DMS153 treated with DMSO at 0.1 percent for 48 hours (cell line): ENCODE results near the gene NUDT19.
"Not testable (repeated sequence)": the region's sequence is repeated elsewhere in the genome, so short reads cannot be mapped to it uniquely, and the experiment has no call there.

Source experiments
- DNase-seq: peaks from one replicate; lab custom pipeline; 2025; ENCODE audit not compliant: unreplicated experiment; lab: John Stamatoyannopoulos, UW

NUDT19 gene

DNA sequence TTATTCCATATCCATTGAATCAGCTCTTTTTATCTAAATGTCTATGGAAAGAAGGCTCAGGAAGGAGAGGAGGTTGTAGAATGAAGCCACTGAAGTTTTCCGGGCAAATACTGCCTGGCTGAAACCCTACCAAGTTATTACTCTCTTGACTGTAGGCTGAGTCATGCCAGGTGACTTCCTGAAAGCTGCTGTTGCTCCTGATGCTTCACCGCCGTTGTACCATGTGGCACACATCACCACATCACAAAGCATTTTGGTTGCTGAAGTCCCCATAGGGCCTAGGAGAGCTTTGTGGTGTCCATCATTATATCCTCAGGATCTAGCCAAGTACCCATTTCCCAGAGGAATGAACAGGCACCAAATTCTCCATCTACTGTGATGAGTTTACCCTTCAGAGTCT, 16.8 kb downstream of the NUDT19 start:
- DNase-seq, result no peak

DNA sequence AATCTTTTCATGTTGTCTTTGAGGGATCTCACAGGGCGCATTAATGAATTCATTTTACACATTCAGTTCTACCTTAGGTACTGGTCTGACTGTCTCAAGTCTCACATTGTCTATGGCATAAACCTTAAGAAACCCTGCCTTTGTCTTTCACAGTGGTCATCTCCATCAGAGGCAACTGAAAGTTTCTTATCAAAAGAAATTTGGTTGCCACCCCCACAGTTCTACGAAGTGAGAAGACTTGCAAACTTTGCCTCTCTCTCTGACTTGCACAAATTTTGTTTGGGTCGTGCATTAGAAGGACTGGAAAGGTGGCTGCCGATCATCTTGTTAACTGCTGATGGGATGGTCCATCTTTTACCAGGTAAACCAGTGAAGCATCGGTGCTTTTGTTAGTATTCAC, 17.4 kb downstream of the NUDT19 start:
- DNase-seq, result no peak

DNA sequence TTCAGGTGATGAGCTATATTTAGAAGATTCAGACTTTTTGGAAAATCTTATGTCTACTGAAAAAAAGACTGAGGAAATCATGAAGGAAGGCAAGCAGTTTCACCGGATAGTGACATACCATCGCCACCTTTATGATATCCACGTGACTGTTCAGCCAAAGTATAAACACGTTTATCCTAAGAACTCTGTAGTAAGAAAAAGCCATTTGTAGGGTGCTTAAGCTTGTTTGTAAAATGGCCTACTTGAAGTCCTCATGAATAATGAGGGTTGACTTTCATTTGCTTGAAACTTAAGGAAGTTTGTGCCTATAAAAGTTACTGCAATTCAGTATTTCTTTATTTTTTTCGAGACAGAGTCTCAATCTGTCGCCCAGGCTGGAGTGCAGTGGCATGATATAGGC, 20.1 kb downstream of the NUDT19 start:
- no peak for DNase-seq

DNA sequence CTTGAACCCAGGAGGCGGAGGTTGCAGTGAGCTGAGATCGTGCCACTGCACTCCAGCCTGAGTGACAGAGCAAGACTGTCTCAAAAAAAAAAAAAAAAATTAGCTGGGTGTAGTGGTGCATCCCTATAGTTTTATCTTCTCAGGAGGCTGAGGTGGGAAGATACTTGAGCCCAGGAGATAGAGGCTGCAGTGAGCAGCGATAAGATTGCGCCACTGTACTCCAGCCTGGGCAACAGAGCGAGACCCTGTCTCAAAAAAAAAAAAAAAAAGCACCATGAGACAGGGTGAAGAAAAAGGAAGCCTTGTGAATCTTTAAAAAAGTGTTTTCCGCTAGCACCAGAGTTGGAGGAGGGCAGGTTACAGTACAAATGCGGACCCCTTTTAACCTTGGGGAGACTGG, 24.6 kb downstream of the NUDT19 start:
- DNase-seq, result not testable (repeated sequence)

DNA sequence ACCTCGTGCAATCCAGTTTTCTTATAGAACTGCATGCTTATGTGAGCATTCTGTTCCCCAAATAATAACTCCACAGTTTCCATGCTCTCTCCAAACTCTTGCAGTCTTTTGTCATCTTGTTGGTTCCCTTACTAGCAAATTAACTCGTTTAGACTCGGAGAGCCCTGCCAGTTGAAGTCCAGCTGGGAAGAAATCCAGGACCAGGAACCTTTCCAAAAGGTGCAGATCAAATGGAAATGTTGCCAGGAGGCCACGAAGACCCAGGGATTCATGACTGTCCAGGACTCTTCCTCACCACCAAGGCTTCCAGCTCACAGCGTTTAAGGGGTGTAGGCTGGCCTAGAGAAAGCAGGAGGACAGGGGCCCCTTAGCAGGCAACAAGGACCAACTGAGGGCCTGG, 25.9 kb downstream of the NUDT19 start:
- DNase-seq, result no peak

DNA sequence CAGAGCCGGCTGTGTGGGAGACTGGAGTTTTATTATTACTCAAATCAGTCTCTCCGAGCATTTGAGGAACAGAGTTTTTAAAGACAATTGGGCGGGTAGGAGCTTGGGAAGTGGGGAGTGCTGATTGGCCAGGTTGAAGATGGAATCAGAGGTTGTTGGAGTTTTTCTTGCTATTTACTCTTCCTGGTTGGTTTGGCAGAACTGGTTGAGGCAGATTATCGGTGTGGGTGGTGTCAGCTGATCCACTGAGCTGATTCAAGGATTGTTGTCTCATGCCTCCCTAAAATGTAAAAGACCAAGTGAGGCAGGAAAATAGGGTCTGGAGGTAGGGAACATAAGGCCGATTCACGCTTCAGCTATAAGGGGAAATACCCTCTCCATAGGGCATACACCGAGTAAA, 26.7 kb downstream of the NUDT19 start:
- DNase-seq, result no peak

DNA sequence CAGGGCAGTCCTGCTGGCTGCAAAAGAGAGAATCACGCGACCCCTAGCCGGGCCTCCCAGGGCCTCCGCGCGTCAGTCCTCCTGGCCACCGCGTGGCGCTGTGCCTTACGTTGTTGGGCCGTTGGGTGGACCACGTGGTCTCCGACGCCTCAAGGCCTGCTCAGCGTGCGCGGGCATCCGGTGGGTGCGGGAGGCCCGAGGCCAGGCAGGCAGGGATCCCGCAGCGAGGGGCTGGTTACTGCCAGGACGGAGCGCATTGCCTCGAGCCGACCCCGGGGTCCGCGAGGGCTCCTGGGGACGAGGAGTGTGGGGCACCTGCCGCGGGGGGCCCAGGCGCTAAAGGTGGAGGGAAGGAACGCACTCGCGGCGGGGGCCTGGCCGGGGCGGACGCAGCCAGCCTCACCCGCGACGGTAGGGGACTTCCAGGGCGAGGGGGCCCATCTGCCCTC, 28.0 kb downstream of the NUDT19 start, which contains the start of gene TDRD12:
Gene TDRD12 (plus strand): TSS at position 157 of the 449 bp plus-strand sequence. CDS start 306 bp downstream, outside the sequence.
- DNase-seq, result no peak

DNA sequence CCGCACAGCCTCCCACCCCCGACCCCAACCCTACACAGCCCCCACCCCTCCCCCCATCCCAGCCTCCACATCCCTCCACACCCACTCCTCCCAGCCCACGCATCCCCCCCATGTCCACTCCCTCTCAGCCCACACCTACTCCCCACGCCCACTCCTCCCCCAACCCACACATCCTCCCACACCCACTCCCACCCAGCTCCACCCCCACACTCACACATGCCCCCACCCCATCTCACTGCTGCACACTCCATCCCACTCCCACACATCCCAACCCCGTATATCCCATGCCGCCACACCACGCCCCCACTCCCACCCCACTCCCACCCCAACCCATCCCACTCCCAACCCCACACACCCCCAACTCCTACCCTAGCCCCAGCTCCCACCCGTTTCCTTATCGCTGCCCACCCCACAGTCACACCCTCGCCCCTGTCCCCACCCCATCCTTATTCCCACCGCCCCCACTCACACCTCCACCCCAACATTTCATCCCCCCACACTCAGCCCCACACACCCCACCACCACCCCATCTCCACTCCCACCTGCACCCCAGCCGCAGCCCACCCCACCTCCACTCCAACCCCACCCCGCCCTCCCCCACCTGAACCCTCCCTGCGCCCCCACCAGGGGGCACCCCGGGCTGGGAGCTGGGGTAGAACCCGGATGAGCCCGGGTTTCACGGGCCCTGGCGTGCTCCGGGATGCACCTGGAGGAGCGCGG, 28.8 kb downstream of the NUDT19 start:
- no peak for DNase-seq

DNA sequence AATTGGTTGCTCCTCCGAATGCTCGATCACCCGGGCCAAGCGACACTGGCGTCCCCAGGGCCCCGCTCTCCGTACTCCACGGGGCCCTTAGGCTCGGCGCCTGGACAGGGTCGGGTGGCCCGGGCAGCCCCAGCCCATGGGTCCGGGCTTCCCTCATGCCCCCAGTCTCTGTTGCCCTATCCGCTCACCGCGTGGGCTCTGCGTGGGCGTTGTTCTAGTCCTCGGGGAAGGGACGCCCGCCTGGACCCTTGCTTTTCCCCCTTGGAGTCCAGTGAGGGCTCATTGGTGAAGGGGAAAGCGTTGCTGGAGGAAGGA, 29.3 kb downstream of the NUDT19 start:
- DNase-seq, result no peak

DNA sequence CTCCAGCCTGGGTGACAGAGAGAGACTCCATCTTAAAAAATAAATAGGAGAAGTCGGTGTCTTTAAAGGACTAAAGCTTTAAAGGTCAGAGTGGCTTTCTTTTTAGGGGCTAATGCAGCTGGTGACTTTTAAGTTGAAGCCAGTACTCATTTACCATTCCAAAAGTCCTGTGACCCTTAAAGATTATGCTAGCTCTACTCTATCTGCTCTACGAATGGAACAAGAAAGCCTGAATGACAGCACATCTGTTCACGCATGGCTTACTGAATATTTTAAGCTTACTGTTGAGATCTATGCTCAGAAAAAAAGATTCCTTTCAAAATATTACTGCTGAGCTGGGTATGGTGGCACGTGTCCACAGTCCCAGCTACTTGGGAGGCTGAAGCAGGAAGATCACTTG, 44.3 kb downstream of the NUDT19 start:
- no peak for DNase-seq

DNA sequence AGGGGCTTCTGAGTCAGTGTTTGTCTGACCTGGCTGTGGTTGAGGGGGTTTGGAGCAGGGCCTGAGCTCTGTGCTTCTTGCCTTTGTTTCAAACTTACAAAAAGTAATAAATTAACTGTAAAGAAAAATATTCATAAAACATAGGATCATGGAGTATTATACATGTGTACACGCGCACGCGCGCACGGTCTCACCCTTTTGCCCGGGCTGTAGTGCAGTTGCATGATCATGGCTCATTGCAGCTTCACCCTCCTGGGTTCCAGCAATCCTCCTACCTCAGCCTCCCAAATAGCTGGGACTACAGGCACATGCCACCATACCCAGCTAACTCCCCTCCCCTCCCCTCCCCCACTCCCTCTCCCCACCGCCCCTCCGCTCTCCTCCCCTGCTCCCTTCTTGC, 51.4 kb downstream of the NUDT19 start:
- DNase-seq, result no peak

DNA sequence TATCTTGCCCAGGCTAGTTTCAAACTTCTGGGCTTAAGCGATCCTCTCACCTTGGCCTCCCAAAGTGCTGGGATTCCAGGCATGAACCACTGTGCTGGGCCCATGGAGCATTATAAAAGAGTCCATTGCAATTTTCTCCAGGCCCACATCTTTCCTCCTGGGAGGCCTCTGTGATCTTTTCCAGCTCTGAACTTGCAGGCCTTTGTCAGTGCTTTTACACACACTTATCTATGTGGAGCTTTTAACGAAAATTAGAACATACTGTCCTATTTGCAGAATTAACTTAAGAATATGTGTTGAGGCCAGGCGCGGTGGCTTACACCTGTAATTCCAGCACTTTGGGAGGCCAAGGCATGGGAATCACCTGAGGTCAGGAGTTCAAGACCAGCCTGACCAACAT, 51.8 kb downstream of the NUDT19 start:
- DNase-seq, result no peak

DNA sequence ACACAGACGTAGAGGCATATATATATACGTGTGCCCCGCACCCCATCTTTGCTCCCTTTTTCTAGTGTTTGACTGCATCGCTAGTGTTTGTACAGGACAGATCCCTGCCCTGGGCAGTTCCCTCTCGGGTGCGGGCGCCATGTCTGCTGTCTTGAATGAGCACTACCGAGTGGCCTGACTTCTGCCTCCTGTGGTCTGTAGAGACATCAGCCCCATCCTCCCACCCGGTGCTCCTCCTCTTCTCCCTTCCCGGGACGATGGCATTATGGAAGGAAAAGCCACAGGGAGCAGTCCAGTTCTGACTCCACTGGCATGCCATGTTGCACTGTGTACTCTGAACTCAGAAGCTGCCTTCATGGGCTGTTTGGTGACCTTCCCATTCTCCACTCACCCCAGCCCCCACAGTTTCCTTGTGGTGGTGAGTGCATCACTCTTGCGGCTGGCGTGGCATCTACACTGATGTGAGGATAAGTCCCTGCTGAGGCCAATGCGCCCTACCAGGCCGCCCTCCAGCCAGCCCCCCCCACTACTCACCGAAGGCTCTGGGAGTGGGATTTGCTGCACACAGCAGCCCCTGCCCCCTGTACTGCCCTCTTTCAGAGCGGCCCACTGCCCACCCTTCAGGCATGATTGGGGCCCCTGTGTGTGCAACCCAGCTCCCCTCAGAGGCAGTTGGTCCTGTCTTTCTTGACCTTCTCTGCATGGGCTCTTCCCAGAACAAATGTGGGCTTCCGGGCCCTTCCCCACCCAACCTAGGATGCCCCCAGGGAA, 53.1 kb downstream of the NUDT19 start:
- DNase-seq, result no peak

DNA sequence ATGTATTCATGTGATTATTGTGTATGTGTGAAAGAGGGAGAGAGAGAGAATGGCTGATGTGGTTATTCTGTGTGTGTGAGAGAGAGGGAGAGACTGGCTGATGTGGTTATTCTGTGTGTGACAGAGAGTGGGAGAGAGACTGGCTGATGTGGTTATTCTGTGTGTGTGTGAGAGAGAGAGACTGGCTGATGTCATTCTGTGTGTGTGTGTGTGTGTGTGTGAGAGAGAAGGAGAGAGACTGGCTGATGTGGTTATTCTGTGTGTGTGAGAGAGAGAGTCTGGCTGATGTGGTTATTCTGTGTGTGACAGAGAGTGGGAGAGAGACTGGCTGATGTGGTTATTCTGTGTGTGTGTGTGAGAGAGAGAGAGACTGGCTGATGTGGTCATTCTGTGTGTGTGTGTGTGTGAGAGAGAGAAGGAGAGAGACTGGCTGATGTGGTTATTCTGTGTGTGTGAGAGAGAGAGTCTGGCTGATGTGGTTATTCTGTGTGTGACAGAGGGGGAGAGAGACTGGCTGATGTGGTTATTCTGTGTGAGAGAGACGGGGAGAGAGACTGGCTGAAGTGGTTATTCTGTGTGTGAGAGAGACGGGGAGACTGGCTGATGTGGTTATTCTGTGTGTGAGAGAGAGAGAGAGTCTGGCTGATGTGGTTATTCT, 54.1 kb downstream of the NUDT19 start:
- DNase-seq, result not testable (repeated sequence)

DNA sequence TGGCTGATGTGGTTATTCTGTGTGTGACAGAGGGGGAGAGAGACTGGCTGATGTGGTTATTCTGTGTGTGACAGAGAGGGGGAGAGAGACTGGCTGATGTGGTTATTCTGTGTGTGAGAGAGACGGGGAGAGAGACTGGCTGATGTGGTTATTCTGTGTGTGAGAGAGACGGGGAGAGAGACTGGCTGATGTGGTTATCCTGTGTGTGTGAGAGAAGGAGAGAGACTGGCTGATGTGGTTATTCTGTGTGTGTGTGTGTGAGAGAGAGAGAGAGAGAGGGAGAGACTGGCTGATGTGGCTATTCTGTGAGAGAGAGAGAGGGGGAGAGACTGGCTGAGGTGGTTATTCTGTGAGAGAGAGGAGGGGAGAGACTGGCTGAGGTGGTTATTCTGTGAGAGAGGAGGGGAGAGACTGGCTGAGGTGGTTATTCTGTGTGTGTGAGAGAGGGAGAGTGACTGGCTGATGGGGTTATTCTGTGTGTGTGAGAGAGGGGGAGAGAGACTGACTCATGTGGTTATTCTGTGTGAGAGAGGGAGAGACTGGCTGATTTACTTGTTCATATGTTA, 55.1 kb downstream of the NUDT19 start:
- DNase-seq, result not testable (repeated sequence)

DNA sequence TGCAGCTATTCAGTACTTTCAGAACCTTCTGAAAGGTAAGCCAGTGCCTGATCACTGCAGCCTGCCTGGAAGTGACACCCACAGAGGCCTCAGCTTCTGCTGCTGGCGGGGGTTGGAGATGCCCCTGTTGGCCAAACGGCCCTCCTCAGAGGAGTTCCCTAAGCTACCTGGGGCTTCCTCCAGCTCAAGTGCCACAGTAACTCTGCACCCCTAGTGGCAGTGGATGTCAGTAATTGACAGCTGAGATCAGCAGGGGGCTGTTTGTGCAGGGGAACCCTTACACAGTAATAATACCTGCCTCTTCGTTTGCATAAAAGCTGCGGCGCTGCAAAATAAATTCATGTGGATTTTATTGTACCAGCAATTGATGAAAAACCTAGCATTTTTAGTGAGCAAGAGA, 56.9 kb downstream of the NUDT19 start:
- DNase-seq, result no peak

DNA sequence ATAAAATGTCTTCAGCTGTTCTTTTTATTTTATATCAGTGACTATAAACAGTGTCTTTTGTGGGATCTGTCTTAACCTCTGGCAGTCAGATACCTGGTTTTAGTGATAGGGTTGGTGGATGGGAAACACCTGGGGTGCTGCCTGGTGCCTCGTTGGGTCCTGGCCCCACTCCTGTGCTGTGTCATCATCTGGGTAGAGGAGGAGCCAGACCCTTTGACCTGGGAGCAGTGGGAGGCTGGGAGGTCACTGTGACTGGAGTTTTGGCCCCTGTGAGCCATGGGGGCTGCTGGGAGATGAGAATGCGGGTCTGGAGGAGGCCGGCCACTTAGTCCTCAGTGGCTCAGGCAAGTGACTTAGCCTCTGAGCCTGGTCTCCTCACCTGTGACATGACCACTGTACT, 57.3 kb downstream of the NUDT19 start:
- DNase-seq, result no peak

DNA sequence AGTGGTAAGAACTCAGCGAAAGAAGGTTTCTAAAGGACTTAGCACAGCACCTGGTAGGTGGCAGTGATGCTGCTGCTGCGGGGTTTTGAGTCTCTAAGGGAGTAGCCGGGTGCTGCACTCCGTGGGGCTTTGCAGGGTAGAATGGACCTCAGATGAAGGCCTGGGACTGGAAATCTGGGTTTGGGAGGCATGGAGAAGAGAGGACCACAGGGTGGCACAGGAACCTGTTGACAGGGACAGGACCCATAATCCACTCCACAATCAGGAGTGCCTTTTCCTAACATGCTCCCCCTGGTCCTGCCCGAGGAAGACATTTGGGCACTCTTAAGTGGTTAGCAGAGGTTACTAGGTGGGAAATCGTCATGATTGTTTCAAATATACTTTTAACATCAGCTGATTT, 57.7 kb downstream of the NUDT19 start:
- DNase-seq, result no peak

DNA sequence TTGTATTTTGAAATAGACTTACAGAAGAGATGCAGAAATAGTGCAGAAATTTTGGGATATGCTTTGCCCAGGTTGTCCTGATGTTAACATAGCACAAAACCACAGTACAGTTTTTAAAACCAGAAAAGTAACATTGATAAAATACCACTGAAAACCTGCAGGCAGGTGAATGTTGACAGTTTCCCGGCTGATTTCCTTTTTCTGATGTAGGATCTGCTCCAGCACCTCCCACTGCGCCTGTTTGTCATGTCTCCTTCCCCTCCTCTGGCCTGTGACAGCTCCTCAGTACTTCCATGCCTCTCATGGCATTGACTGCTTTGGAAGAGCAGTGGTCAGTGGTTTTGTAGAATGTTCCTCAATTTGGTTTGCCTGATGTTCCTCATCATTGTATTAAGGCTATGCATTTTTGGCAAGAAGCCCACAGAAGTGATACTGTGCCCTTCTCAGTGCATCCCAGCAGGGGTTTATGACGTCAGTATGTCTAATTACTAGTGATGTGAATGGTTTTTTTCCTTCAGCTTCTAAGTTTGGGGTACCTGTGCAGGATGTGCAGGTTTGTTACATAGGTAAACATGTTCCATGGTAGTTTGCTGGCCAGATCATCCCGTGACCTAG, 58.9 kb downstream of the NUDT19 start:
- DNase-seq, result no peak

DNA sequence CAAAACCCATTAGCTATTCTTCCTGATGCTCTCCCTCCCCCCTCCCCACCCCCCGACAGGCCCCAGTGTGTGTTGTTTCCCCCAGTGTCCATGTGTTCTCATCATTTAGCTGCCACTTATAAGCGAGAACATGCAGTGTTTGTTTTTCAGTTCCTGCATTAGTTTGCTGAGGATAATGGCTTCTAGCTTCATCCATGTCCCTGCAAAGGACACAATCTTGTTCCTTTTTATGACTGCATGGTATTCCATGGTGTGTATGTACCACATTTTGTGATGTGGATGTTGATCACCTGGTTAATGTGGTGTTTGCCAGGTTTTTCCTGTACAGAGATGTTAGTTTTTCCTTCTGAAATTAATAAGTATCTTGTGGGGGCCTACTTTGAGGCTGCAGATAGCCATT, 59.4 kb downstream of the NUDT19 start:
- no peak for DNase-seq

DNA sequence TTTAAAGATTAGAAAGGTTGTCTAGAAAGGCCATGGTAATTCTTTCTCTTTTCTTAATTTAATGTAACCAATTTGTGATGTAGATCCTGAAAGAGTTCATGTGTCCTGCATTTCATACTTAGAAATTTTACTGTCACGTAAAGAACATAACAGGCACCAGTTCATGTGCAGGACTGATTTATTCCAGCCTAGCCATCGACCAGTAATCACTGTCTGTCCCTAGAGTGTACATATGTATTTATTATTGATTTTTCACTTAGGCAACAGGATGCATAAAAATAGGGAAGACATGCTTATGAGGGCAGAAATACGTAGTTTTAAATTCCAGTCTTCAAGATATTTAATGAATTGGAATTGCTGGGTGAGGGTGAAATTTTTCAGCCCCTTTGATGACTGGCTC, 65.6 kb downstream of the NUDT19 start:
- DNase-seq, result no peak
